ENCODE data around the gene DDHD1. TPM values are rescaled to one million over a fixed set of nuclear protein-coding genes. Genes with fewer than 3 reads are reported as not detected.

The DDHD1 gene
- total RNA-seq, 1 experiment from 2014 or later: 8.1 TPM

- Histone ChIP-seq H3K4me3 (ENCODE audit: insufficient read depth, low read depth, low read length) (no peak overlapping the region), H3K36me3 (replicated peaks; ENCODE audit: control insufficient read depth, insufficient read depth, low read length) (no peaks in the 10 kb centered on the region), H3K27me3 (ENCODE audit: control insufficient read depth, insufficient read depth, low read length) (no peaks in the 10 kb centered on the region)
- no peak for DNase-seq
Measured at GRCh38 chr14:52987514-52987913, 165.6 kb downstream of the DDHD1 start.

- no peaks in the 10 kb centered on the region for H3K27me3 ChIP-seq (ENCODE audit: control insufficient read depth, insufficient read depth, low read length)
- no peak for DNase-seq
- no peaks in the 10 kb centered on the region for H3K36me3 ChIP-seq (replicated peaks; ENCODE audit: control insufficient read depth, insufficient read depth, low read length)
- no peak overlapping the region for H3K4me3 ChIP-seq (ENCODE audit: insufficient read depth, low read depth, low read length)
Measured at GRCh38 chr14:52987042-52987441, 166.1 kb downstream of the DDHD1 start.

Other genes starting within 250 kb of the DDHD1 start
- 148 and 150 TPM in 2 replicates for gene FERMT2, start 202.3 kb downstream of the DDHD1 start, total RNA-seq (2014; rRNA removed; shearing (Covaris generic))